ENCODE data around the gene ALDH5A1.

The ALDH5A1 gene

DNA sequence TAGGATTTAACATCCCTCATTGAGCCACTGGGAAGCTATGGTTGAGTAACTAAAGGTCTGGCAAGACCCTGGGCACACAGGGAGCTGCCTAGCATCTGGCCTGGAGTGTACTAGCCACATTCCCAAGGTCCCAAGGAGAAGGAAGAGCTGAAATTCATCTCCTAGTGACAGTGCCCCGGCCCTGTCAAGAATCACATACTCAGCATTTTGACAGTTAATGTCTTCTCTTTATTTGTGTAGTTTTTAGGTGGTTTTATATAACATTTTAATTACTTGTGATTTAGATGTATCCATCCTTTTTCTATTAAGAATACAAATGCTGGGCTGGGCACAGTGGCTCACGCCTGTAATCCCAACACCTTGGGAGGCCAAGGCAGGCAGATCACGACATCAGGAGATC lies 40.4 kb downstream of the ALDH5A1 start:
- ATAC-seq = no peak

DNA sequence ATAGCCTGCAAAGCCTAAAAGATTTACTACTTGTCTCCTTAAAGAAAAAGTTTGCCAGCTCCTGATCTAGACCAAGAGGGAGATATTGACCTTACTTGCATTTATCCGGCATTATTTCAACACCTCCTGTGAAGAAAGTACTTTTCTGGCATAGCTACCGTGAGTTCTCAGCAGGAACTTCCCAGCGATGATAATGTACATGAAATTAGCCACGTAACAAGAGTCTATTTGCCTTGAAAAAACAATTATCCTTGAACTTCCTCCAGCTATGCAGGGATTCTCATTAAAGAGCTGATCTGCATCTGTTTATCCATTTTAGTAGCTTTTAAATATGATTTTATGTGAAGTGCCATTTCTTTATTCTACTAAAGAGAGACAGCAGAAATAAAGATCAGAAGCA lies 41.7 kb downstream of the ALDH5A1 start:
- peak; percentile 29; the same call in 1 of the 2 replicates for TF ChIP-seq ISL1 (CRISPR knock-in tag; IDR thresholded peaks at IDR 0.05)
- no peak for TF ChIP-seq ESRRG (CRISPR knock-in tag; IDR thresholded peaks at IDR 0.05)
- no peak for ATAC-seq

More for the DNA sequence above, 40.4 kb downstream of the ALDH5A1 start:
- no peak for TF ChIP-seq PPARA (CRISPR knock-in tag; IDR thresholded peaks at IDR 0.05; ENCODE audit: borderline replicate concordance)
- no peak for TF ChIP-seq ZFP3 (CRISPR knock-in tag; IDR thresholded peaks at IDR 0.05)
- TF ChIP-seq SNAI2 (CRISPR knock-in tag; IDR thresholded peaks at IDR 0.05) = no peak
- no peak for TF ChIP-seq ISL1 (CRISPR knock-in tag; IDR thresholded peaks at IDR 0.05)
- TF ChIP-seq ZC3H10 (CRISPR knock-in tag; IDR thresholded peaks at IDR 0.05) = no peak
- TF ChIP-seq, protein P1, sequence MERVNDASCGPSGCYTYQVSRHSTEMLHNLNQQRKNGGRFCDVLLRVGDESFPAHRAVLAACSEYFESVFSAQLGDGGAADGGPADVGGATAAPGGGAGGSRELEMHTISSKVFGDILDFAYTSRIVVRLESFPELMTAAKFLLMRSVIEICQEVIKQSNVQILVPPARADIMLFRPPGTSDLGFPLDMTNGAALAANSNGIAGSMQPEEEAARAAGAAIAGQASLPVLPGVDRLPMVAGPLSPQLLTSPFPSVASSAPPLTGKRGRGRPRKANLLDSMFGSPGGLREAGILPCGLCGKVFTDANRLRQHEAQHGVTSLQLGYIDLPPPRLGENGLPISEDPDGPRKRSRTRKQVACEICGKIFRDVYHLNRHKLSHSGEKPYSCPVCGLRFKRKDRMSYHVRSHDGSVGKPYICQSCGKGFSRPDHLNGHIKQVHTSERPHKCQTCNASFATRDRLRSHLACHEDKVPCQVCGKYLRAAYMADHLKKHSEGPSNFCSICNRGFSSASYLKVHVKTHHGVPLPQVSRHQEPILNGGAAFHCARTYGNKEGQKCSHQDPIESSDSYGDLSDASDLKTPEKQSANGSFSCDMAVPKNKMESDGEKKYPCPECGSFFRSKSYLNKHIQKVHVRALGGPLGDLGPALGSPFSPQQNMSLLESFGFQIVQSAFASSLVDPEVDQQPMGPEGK (CRISPR knock-in tag; IDR thresholded peaks at IDR 0.05; ENCODE audit: borderline replicate concordance) = no peak
- no peak for TF ChIP-seq ARNTL (CRISPR knock-in tag; IDR thresholded peaks at IDR 0.05; ENCODE audit: borderline replicate concordance, low read depth)
- TF ChIP-seq ZNF70 (CRISPR knock-in tag; IDR thresholded peaks at IDR 0.05) = no peak
- TF ChIP-seq GLIS3 (CRISPR knock-in tag; IDR thresholded peaks at IDR 0.05) = no peak
- TF ChIP-seq ZFP30 (CRISPR knock-in tag; IDR thresholded peaks at IDR 0.05) = no peak
- TF ChIP-seq, protein P2, sequence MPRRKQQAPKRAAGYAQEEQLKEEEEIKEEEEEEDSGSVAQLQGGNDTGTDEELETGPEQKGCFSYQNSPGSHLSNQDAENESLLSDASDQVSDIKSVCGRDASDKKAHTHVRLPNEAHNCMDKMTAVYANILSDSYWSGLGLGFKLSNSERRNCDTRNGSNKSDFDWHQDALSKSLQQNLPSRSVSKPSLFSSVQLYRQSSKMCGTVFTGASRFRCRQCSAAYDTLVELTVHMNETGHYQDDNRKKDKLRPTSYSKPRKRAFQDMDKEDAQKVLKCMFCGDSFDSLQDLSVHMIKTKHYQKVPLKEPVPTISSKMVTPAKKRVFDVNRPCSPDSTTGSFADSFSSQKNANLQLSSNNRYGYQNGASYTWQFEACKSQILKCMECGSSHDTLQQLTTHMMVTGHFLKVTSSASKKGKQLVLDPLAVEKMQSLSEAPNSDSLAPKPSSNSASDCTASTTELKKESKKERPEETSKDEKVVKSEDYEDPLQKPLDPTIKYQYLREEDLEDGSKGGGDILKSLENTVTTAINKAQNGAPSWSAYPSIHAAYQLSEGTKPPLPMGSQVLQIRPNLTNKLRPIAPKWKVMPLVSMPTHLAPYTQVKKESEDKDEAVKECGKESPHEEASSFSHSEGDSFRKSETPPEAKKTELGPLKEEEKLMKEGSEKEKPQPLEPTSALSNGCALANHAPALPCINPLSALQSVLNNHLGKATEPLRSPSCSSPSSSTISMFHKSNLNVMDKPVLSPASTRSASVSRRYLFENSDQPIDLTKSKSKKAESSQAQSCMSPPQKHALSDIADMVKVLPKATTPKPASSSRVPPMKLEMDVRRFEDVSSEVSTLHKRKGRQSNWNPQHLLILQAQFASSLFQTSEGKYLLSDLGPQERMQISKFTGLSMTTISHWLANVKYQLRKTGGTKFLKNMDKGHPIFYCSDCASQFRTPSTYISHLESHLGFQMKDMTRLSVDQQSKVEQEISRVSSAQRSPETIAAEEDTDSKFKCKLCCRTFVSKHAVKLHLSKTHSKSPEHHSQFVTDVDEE (CRISPR knock-in tag; IDR thresholded peaks at IDR 0.05) = no peak
- TF ChIP-seq RARB (CRISPR knock-in tag; IDR thresholded peaks at IDR 0.05) = no peak
- TF ChIP-seq, protein P3, sequence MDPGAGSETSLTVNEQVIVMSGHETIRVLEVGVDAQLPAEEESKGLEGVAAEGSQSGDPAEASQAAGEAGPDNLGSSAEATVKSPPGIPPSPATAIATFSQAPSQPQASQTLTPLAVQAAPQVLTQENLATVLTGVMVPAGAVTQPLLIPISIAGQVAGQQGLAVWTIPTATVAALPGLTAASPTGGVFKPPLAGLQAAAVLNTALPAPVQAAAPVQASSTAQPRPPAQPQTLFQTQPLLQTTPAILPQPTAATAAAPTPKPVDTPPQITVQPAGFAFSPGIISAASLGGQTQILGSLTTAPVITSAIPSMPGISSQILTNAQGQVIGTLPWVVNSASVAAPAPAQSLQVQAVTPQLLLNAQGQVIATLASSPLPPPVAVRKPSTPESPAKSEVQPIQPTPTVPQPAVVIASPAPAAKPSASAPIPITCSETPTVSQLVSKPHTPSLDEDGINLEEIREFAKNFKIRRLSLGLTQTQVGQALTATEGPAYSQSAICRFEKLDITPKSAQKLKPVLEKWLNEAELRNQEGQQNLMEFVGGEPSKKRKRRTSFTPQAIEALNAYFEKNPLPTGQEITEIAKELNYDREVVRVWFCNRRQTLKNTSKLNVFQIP (CRISPR knock-in tag; IDR thresholded peaks at IDR 0.05; ENCODE audit: borderline replicate concordance, low read depth) = no peak
- TF ChIP-seq, protein P4, sequence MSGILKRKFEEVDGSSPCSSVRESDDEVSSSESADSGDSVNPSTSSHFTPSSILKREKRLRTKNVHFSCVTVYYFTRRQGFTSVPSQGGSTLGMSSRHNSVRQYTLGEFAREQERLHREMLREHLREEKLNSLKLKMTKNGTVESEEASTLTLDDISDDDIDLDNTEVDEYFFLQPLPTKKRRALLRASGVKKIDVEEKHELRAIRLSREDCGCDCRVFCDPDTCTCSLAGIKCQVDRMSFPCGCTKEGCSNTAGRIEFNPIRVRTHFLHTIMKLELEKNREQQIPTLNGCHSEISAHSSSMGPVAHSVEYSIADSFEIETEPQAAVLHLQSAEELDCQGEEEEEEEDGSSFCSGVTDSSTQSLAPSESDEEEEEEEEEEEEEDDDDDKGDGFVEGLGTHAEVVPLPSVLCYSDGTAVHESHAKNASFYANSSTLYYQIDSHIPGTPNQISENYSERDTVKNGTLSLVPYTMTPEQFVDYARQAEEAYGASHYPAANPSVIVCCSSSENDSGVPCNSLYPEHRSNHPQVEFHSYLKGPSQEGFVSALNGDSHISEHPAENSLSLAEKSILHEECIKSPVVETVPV (CRISPR knock-in tag; IDR thresholded peaks at IDR 0.05) = no peak

DNA sequence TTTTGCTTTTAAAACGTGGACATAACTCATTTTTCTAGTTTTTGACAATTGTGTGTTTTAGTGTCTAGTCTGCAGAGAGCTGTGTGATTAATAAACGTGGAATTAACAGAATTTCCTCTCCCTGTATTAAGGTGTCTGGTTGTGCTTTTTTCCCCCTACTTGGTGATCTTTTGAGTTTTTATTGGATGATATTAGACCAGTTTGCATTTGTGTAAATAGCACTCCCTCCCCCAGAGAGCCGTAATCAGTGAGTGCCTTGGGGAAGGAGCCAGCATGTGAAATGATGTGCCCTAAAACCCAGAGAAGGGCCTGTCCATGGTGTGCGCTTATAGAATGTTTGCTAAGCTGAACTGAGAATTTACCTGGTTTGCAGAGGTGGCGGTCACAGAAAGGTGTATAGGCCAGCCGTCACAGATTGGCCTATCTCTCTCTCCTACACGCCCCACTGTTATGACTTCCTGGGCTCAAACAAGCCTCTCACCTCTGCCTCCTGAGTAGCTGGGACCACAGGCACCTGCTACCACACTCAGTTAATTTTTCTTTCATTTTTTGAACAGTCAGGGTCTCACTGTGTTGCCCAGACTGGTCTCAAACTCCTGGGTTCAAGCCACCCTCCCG lies 42.4 kb downstream of the ALDH5A1 start:
- TF ChIP-seq, protein P4 (CRISPR knock-in tag; IDR thresholded peaks at IDR 0.05) = no peak
- TF ChIP-seq CSDC2 (CRISPR knock-in tag; IDR thresholded peaks at IDR 0.05) (no peak), GLIS3 (CRISPR knock-in tag; IDR thresholded peaks at IDR 0.05) (no peak), ZC3H10 (CRISPR knock-in tag; IDR thresholded peaks at IDR 0.05) (no peak), RARB (CRISPR knock-in tag; IDR thresholded peaks at IDR 0.05) (no peak), ISL1 (CRISPR knock-in tag; IDR thresholded peaks at IDR 0.05) (no peak), ZNF8 (CRISPR knock-in tag; IDR thresholded peaks at IDR 0.05) (no peak), TOX (CRISPR knock-in tag; IDR thresholded peaks at IDR 0.05; ENCODE audit: borderline replicate concordance) (no peak), ESRRG (CRISPR knock-in tag; IDR thresholded peaks at IDR 0.05) (no peak), ZFP30 (CRISPR knock-in tag; IDR thresholded peaks at IDR 0.05) (no peak), PPARA (CRISPR knock-in tag; IDR thresholded peaks at IDR 0.05; ENCODE audit: borderline replicate concordance) (no peak), ARNTL (CRISPR knock-in tag; IDR thresholded peaks at IDR 0.05; ENCODE audit: borderline replicate concordance, low read depth) (no peak)
- TF ChIP-seq, protein P2 (CRISPR knock-in tag; IDR thresholded peaks at IDR 0.05) = no peak
- ATAC-seq = peak; percentile 43; the same call in 2 of the 3 replicates

Data from SK-N-SH treated with all-trans-retinoic acid at 6 μM for 48 hours (cell line).